Endothelial cell (in vitro differentiated cells): Measurements from ENCODE around the gene TRPM3. TPM values are rescaled to one million over a fixed set of nuclear protein-coding genes. Genes with fewer than 3 reads are reported as not detected.

Experiments used
- DNase-seq: peaks from one replicate; pipeline ENCODE4 v3.0.0; 2021; ENCODE audit warnings: low spot score
- H3K27ac Mint-ChIP-seq: one replicate; pipeline ENCODE4 v1.8.0; 2021; ENCODE audit warnings: mixed read lengths, inconsistent platforms; ENCODE audit not compliant: unreplicated experiment
- H3K27me3 Mint-ChIP-seq: one replicate; pipeline ENCODE4 v1.8.0; 2021; ENCODE audit warnings: mild to moderate bottlenecking, moderate library complexity, mixed read lengths, inconsistent platforms; ENCODE audit not compliant: unreplicated experiment
- H3K36me3 Mint-ChIP-seq: one replicate; pipeline ENCODE4 v1.8.0; 2021; ENCODE audit warnings: mild to moderate bottlenecking, low read depth, mixed read lengths, inconsistent platforms; ENCODE audit not compliant: unreplicated experiment
- H3K4me1 Mint-ChIP-seq: one replicate; pipeline ENCODE4 v1.8.0; 2021; ENCODE audit warnings: mild to moderate bottlenecking, mixed read lengths, inconsistent platforms; ENCODE audit not compliant: unreplicated experiment
- H3K4me3 Mint-ChIP-seq: one replicate; pipeline ENCODE4 v1.8.0; 2021; ENCODE audit warnings: mild to moderate bottlenecking, mixed read lengths, inconsistent platforms; ENCODE audit not compliant: unreplicated experiment
- H3K9me3 Mint-ChIP-seq: one replicate; pipeline ENCODE4 v1.8.0; 2021; ENCODE audit warnings: mixed read lengths, inconsistent platforms; ENCODE audit not compliant: unreplicated experiment
- total RNA-seq: library from RNA; stranded (reverse); fragmentation: NEBNext Ultra II Directional; extraction: Animal tissue kit (Norgen Biotek cat#: 25700); gene quantifications from one replicate; pipeline ENCODE4 v1.2.1, GENCODE V29; 2021; ENCODE audit not compliant: unreplicated experiment
- TF ChIP-seq, protein P1 (sequence below): fragments of 200-600 bp; sonication (generic); IDR thresholded peaks from one replicate; pipeline ENCODE4 v1.5.0; 2021; ENCODE audit warnings: antibody characterized with exemption; ENCODE audit not compliant: unreplicated experiment

TRPM3 gene
- total RNA-seq, 1 donor from 2014 or later = 0.54 TPM

DNA sequence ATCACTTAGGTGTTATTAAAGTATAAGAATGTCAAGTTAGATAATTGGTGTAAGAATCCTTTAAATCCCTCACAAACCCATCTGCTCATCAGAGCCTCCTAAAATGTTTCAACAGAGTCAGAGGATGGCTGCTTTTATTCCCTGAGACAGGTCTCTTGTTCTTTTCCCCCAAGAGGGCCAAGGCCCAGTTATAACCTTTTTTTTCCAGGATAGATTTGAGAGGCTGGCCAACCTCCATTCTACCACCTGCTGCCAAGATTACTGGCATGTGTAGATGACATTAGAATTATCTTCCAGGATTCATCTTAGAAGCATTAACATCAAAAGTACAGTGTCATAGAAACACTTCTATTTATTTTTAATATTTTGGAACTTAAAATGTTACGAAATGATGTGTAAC, 305.1 kb downstream of the TRPM3 start:
- no peak for DNase-seq
- no peaks in the 10 kb centered on the region for H3K4me1 Mint-ChIP-seq
- no peak overlapping the region for H3K27ac Mint-ChIP-seq
- H3K9me3 Mint-ChIP-seq = no peaks in the 10 kb centered on the region
- H3K4me3 Mint-ChIP-seq = no peak overlapping the region
- no peaks in the 10 kb centered on the region for H3K36me3 Mint-ChIP-seq
- TF ChIP-seq, protein P1, sequence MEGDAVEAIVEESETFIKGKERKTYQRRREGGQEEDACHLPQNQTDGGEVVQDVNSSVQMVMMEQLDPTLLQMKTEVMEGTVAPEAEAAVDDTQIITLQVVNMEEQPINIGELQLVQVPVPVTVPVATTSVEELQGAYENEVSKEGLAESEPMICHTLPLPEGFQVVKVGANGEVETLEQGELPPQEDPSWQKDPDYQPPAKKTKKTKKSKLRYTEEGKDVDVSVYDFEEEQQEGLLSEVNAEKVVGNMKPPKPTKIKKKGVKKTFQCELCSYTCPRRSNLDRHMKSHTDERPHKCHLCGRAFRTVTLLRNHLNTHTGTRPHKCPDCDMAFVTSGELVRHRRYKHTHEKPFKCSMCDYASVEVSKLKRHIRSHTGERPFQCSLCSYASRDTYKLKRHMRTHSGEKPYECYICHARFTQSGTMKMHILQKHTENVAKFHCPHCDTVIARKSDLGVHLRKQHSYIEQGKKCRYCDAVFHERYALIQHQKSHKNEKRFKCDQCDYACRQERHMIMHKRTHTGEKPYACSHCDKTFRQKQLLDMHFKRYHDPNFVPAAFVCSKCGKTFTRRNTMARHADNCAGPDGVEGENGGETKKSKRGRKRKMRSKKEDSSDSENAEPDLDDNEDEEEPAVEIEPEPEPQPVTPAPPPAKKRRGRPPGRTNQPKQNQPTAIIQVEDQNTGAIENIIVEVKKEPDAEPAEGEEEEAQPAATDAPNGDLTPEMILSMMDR = no peak
- no peaks in the 10 kb centered on the region for H3K27me3 Mint-ChIP-seq

DNA sequence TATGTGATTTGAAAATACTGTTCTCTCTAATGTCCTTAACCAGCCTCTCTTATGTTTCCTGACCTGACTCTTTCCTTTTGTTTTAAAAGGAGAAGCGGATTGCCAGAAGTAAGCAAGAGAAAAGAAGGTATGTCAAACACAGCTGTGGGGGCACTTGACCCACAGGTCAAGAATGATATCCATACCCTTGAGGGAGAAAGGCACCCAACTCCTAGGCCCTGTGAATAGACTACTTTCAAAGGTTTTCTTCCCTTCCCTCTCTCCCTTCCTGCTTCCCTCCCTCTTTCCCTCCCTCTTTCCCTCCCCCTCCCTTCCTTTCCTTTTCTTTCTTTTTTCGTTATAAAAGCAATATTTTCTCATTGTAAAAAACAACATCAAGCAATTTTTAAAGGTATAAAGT, 306.8 kb downstream of the TRPM3 start:
- no peak overlapping the region for H3K4me3 Mint-ChIP-seq
- no peaks in the 10 kb centered on the region for H3K4me1 Mint-ChIP-seq
- no peak overlapping the region for H3K27ac Mint-ChIP-seq
- TF ChIP-seq, protein P1 = no peak
- peaks cover 2% of the 10 kb centered on the region for H3K27me3 Mint-ChIP-seq
- H3K9me3 Mint-ChIP-seq = no peaks in the 10 kb centered on the region
- no peaks in the 10 kb centered on the region for H3K36me3 Mint-ChIP-seq
- DNase-seq = no peak

DNA sequence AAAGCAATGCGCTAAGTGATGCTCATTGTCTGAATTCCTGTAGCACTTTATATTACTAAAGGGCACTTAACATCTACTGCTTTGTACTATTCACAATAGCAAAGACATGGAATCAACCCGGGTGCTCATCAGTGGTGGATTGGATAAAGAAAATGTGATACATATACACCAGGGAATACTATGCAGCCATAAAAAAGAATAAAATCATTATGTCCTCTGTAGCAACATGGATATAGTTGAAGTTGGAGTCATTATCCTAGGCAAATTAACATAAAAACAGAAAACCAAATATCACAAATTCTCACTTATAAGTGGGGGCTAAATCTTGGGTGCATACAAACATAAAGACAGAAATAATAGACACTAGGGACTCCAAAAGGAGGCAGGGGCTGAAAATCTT, 308.3 kb downstream of the TRPM3 start:
- Mint-ChIP-seq H3K36me3 (no peaks in the 10 kb centered on the region), H3K27me3 (peaks cover 2% of the 10 kb centered on the region), H3K4me1 (no peaks in the 10 kb centered on the region), H3K9me3 (no peaks in the 10 kb centered on the region), H3K4me3 (no peak overlapping the region), H3K27ac (no peak overlapping the region)
- TF ChIP-seq, protein P1 = no peak
- DNase-seq = no peak

DNA sequence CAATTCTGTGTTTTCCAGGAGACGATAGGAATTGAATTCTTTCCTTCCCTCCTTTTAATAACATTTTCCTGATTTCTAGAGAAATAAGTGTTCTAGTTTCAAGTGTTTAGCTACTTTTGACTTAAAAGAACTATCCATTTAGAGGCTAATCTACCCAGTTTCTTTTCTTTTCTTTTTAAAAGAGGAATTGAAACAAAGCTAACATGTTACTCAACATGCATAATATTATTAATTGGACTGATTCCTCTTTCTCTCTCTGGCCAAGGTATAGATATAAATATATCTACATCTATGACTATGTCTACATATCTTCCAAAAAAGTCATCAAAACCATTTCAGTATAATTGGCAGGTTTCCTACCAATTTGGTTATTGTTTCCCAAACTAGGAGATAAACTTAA, 309.8 kb downstream of the TRPM3 start:
- TF ChIP-seq, protein P1 = no peak
- H3K9me3 Mint-ChIP-seq = no peaks in the 10 kb centered on the region

DNA sequence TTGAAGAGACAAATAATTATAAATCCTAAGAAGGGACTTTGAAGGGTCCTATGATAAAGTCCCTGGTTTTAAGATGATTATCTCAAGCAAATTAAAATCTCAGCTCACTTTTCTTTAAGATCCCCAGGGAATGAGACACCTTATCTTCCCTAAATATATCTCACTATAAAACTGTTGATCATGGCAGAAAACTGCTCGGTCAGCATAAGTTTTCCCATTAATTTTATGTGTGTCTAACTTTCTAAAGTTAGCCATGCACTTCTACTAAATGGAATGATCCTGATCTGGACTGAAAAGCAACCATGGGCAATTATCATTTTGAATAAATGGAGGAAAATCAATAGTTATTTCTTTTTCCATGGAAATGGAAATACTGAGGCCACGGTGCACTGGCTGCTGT, 314.5 kb downstream of the TRPM3 start:
- H3K27ac Mint-ChIP-seq = no peak overlapping the region
- TF ChIP-seq, protein P1 = no peak
- peaks cover 3% of the 10 kb centered on the region for H3K4me1 Mint-ChIP-seq
- H3K36me3 Mint-ChIP-seq = no peaks in the 10 kb centered on the region
- no peak for DNase-seq
- H3K9me3 Mint-ChIP-seq = no peaks in the 10 kb centered on the region
- H3K27me3 Mint-ChIP-seq = peaks cover 4% of the 10 kb centered on the region
- H3K4me3 Mint-ChIP-seq = no peak overlapping the region

More for the DNA sequence above, 309.8 kb downstream of the TRPM3 start:
- H3K27ac Mint-ChIP-seq = no peak overlapping the region
- peaks cover 4% of the 10 kb centered on the region for H3K27me3 Mint-ChIP-seq
- no peaks in the 10 kb centered on the region for H3K36me3 Mint-ChIP-seq
- no peaks in the 10 kb centered on the region for H3K4me1 Mint-ChIP-seq
- no peak overlapping the region for H3K4me3 Mint-ChIP-seq
- no peak for DNase-seq
